ENCODE data around the gene ARHGEF10L. TPM values are rescaled to one million over a fixed set of nuclear protein-coding genes. Genes with fewer than 3 reads are reported as not detected.

The ARHGEF10L gene
- total RNA-seq, 2 experiments from 2014 or later: not detected

DNA sequence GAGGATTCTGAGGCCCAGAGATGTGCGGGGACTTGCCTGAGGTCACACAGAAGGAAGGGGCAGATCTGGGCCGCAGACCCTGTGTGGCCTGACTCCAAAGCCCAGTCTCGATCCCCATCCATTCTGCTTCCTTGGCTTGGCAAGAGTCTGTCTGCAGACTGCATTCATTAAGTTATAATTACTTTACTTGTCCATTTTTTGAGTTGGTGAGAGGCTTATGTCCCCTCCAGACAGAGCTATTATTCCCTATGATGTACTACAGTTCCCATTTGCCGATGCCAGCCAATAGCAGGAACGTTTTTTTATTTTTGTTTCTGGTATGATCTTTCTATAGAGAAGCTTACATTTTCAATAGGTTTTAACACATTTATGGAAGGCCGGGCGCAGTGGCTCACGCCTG, 101.5 kb downstream of the ARHGEF10L start:
- no peak overlapping the region for H3K4me3 Mint-ChIP-seq
- no peak for DNase-seq
- H3K27ac Mint-ChIP-seq: no peak overlapping the region
- no peaks in the 10 kb centered on the region for H3K9me3 Mint-ChIP-seq
- H3K4me1 Mint-ChIP-seq: no peaks in the 10 kb centered on the region
- ChIA-PET CTCF (no interaction called here), POLR2A (no interaction called here)
- H3K36me3 Mint-ChIP-seq (ENCODE audit: low read depth): no peaks in the 10 kb centered on the region
- H3K27me3 Mint-ChIP-seq: no peaks in the 10 kb centered on the region

- POLR2A ChIA-PET: no interaction called here
Measured at GRCh38 chr1:17642169-17642568, 102.7 kb downstream of the ARHGEF10L start.

GRCh38 chr1:17642943-17643342, 103.4 kb downstream of the ARHGEF10L start:
- Mint-ChIP-seq H3K4me1 (no peaks in the 10 kb centered on the region), H3K36me3 (ENCODE audit: low read depth) (no peaks in the 10 kb centered on the region), H3K9me3 (no peaks in the 10 kb centered on the region), H3K27ac (no peak overlapping the region), H3K4me3 (no peak overlapping the region), H3K27me3 (no peaks in the 10 kb centered on the region)
- no peak for DNase-seq
- CTCF ChIA-PET: no interaction called here
- POLR2A ChIA-PET: no interaction called here

More at GRCh38 chr1:17642169-17642568, 102.7 kb downstream of the ARHGEF10L start:
- CTCF ChIA-PET: no interaction called here
- no peak overlapping the region for H3K27ac Mint-ChIP-seq
- no peaks in the 10 kb centered on the region for H3K9me3 Mint-ChIP-seq
- no peak for DNase-seq
- H3K4me1 Mint-ChIP-seq: no peaks in the 10 kb centered on the region
- H3K4me3 Mint-ChIP-seq: no peak overlapping the region
- no peaks in the 10 kb centered on the region for H3K27me3 Mint-ChIP-seq
- H3K36me3 Mint-ChIP-seq (ENCODE audit: low read depth): no peaks in the 10 kb centered on the region

GRCh38 chr1:17643861-17644703, 104.6 kb downstream of the ARHGEF10L start:
- Mint-ChIP-seq H3K36me3 (ENCODE audit: low read depth) (no peaks in the 10 kb centered on the region), H3K27ac (no peak overlapping the region), H3K9me3 (no peaks in the 10 kb centered on the region), H3K4me1 (no peaks in the 10 kb centered on the region), H3K27me3 (no peaks in the 10 kb centered on the region), H3K4me3 (no peak overlapping the region)
- POLR2A ChIA-PET: no interaction called here
- CTCF ChIA-PET: no interaction called here
- no peak for DNase-seq

- Mint-ChIP-seq H3K27ac (no peak overlapping the region), H3K9me3 (no peaks in the 10 kb centered on the region), H3K4me1 (no peaks in the 10 kb centered on the region), H3K4me3 (no peak overlapping the region), H3K36me3 (ENCODE audit: low read depth) (no peaks in the 10 kb centered on the region), H3K27me3 (no peaks in the 10 kb centered on the region)
- ChIA-PET CTCF (no interaction called here), POLR2A (no interaction called here)
- DNase-seq: no peak
Measured at GRCh38 chr1:17645068-17645911, 105.8 kb downstream of the ARHGEF10L start.

DNA sequence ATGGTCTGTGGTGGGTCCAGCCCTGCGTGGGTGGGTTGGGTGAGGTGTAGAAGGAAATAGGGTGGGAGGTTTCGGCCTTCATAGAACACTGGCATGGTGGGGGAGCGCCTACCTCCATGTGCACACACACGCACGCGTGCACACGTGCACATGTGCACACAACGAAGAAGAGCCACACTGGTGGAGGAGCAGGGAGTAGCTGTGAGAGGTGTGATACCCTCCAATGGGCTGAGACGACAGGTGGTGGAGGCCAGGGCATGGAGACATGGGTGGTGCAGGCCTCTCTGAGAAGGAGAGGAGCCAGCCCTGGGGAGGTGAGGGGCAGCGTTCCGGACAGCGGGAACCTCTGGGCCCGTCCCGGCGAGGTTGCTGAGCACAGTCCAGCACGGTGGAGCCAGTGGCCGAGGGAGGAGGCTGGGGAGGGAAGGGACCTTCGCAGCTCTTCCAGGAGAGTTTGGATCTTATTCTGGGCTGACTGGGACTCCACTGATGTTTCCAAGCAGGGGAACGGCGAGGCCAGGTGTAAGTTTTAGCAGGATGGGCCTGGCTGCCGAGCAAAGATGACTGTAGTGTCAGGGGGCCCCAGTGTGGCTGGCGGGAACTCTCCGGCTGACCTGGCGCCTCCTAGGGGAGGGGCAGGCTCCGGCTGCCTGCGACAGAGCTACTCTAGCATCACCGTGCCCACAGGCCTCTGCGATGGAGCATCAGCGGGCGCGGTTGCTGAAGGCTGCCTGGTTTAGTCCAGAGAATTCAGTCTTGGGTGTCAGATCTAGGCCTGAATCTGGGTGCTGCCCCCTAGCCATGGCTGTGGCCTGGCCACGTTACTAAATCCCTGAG, 107.2 kb downstream of the ARHGEF10L start:
- Mint-ChIP-seq H3K9me3 (no peaks in the 10 kb centered on the region), H3K4me3 (no peak overlapping the region), H3K27ac (no peak overlapping the region), H3K4me1 (no peaks in the 10 kb centered on the region), H3K36me3 (ENCODE audit: low read depth) (no peaks in the 10 kb centered on the region), H3K27me3 (no peaks in the 10 kb centered on the region)
- no peak for DNase-seq
- CTCF ChIA-PET: interaction anchor here (0.6 kb wide), 1 partner anchor 204 kb away, joined by 3 read pairs; no protein-coding TSS in a partner anchor
- POLR2A ChIA-PET: no interaction called here

GRCh38 chr1:17648457-17649145, 109.1 kb downstream of the ARHGEF10L start:
- no peak overlapping the region for H3K4me3 Mint-ChIP-seq
- POLR2A ChIA-PET: no interaction called here
- CTCF ChIA-PET: interaction anchor here (1.0 kb wide), 1 partner anchor 13 kb away, joined by 3 read pairs; no protein-coding TSS in a partner anchor

DNA sequence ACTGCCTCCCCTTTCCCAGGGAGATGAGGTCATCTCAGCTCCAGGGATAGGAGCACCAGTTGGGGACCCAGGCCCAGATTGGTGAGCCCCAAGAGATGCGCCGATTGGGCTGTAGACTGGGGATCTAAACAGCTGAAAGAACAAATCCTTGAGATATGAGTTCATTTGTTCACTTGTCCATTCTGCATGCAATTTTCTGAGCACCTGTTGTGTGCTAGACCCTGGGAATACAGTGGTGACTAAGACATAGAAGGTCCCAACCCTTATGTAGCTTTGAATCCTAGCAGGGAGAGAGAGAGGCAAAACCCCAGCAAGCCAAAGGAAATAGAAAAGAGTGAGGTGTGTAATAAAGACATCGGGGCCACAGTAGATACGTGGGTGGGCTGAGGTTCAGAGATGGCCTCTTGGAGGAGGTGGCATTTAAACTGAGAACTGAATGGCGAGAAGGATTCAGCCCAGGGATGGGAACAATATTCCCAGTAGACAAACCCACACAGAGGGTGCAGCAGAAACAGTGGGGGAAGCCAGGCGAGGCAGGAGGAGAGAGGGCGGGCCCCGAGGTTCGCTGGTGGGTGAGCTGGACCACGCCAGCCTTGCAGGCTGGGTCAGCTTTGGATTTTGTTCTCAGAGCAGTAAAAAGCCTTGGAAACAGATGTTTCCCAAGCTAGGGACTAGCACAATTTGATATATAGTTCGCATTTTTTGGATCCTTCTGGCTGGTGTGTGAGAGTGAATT, 110.0 kb downstream of the ARHGEF10L start:
- Mint-ChIP-seq H3K4me3 (no peak overlapping the region), H3K4me1 (no peaks in the 10 kb centered on the region), H3K9me3 (no peaks in the 10 kb centered on the region), H3K27me3 (no peaks in the 10 kb centered on the region), H3K36me3 (ENCODE audit: low read depth) (no peaks in the 10 kb centered on the region), H3K27ac (no peak overlapping the region)
- DNase-seq: no peak
- ChIA-PET CTCF (interaction anchor here (1.0 kb wide), 1 partner anchor 12 kb away, joined by 3 read pairs; no protein-coding TSS in a partner anchor), POLR2A (no interaction called here)

More at GRCh38 chr1:17648457-17649145, 109.1 kb downstream of the ARHGEF10L start:
- no peaks in the 10 kb centered on the region for H3K36me3 Mint-ChIP-seq (ENCODE audit: low read depth)
- DNase-seq: no peak
- no peaks in the 10 kb centered on the region for H3K27me3 Mint-ChIP-seq
- H3K9me3 Mint-ChIP-seq: no peaks in the 10 kb centered on the region
- no peak overlapping the region for H3K27ac Mint-ChIP-seq
- no peaks in the 10 kb centered on the region for H3K4me1 Mint-ChIP-seq

- DNase-seq: no peak
- H3K9me3 Mint-ChIP-seq: no peaks in the 10 kb centered on the region
- H3K27me3 Mint-ChIP-seq: no peaks in the 10 kb centered on the region
- H3K4me3 Mint-ChIP-seq: no peak overlapping the region
- H3K36me3 Mint-ChIP-seq (ENCODE audit: low read depth): no peaks in the 10 kb centered on the region
- ChIA-PET POLR2A (no interaction called here), CTCF (no interaction called here)
- no peak overlapping the region for H3K27ac Mint-ChIP-seq
- H3K4me1 Mint-ChIP-seq: no peaks in the 10 kb centered on the region
Measured at GRCh38 chr1:17653276-17653675, 113.8 kb downstream of the ARHGEF10L start.

GRCh38 chr1:17653728-17654351, 114.3 kb downstream of the ARHGEF10L start:
- CTCF ChIA-PET: no interaction called here
- Mint-ChIP-seq H3K36me3 (ENCODE audit: low read depth) (no peaks in the 10 kb centered on the region), H3K9me3 (no peaks in the 10 kb centered on the region), H3K27ac (no peak overlapping the region), H3K27me3 (no peaks in the 10 kb centered on the region), H3K4me3 (no peak overlapping the region), H3K4me1 (no peaks in the 10 kb centered on the region)
- POLR2A ChIA-PET: no interaction called here
- peak; percentile 13 for DNase-seq

DNA sequence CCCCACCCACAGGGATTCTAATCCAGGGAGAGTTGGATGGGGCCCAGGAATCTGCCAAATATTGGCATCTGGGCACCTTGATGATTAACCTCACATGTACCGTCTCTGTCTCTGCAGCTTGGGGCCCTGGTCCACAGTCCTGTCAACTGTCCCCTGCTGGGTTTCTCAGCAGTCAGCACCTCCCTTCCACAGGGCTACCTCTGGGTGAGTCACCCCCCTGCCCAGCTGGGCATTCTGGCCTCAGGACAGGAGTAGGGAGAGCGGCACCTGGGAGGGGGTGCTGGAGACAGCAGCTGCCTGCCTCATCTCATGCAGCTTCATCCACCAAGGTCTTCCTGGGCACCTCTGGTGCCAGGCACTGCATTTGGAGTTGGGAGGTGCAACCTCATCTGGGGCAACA, 115.0 kb downstream of the ARHGEF10L start:
- H3K4me3 Mint-ChIP-seq: no peak overlapping the region
- CTCF ChIA-PET: no interaction called here
- H3K36me3 Mint-ChIP-seq (ENCODE audit: low read depth): no peaks in the 10 kb centered on the region

More for the DNA sequence above, 115.0 kb downstream of the ARHGEF10L start:
- DNase-seq: no peak
- Mint-ChIP-seq H3K27ac (no peak overlapping the region), H3K4me1 (no peaks in the 10 kb centered on the region), H3K9me3 (no peaks in the 10 kb centered on the region), H3K27me3 (no peaks in the 10 kb centered on the region)
- POLR2A ChIA-PET: no interaction called here
